Heart left ventricle (tissue), 16 donors: ENCODE data around the gene RADX. TPM values are rescaled to one million over a fixed set of nuclear protein-coding genes. Genes with fewer than 3 reads are reported as not detected.

Experiments
- ATAC-seq, 4 donors: fragments of 200-7000 bp; cut with Tn5 transposase; one replicate each; pipeline ENCODE4 v1.9.1; 2020 to 2022; ENCODE audit warnings: moderate library complexity in 4 of 4, mild to moderate bottlenecking in 3 of 4, moderate number of reproducible peaks in 1 of 4
- DNase-seq, 5 donors: peaks; one replicate each; pipeline ENCODE4 v3.0.0-alpha.2; 2020
- H3K27ac ChIP-seq, 12 donors: fragments of 200-600 bp; sonication (generic) in 4 of 12; one replicate each; pipeline versions ENCODE4 v1.5.0 to v1.8.0; 2016 to 2022; ENCODE audit warnings: mild to moderate bottlenecking in 2 of 12
- H3K27me3 ChIP-seq, 9 donors: fragments of 200-600 bp; sonication (generic) in 2 of 9; one replicate each; pipeline versions ENCODE4 v1.5.1 to v1.8.0; 2016 to 2022; ENCODE audit warnings: mild to moderate bottlenecking in 3 of 9
- H3K36me3 ChIP-seq, 9 donors: fragments of 200-600 bp; sonication (generic) in 2 of 9; one replicate each; pipeline versions ENCODE4 v1.5.0 to v1.8.0; 2018 to 2022; ENCODE audit warnings: mild to moderate bottlenecking in 2 of 9
- H3K4me1 ChIP-seq, 12 donors: fragments of 200-600 bp; sonication (generic) in 4 of 12; one replicate each; pipeline versions ENCODE4 v1.5.0 to v1.8.0; 2016 to 2022; ENCODE audit warnings: mild to moderate bottlenecking in 3 of 12
- H3K4me3 ChIP-seq, 12 donors: fragments of 200-600 bp; sonication (generic) in 4 of 12; one replicate each; pipeline versions ENCODE4 v1.5.0 to v1.8.0; 2017 to 2022; ENCODE audit warnings: mild to moderate bottlenecking in 9 of 12, moderate library complexity in 4 of 12
- H3K9me3 ChIP-seq, 12 donors: fragments of 200-600 bp; sonication (generic) in 4 of 12; one replicate each; pipeline versions ENCODE4 v1.5.0 to v1.8.0; 2016 to 2022; ENCODE audit warnings: mild to moderate bottlenecking in 1 of 12
- CTCF ChIP-seq, 12 donors: fragments of 200-600 bp; sonication (generic) in 4 of 12; IDR thresholded peaks; one replicate each; pipeline versions ENCODE4 v1.5.0 to v1.8.0; 2018 to 2022; ENCODE audit warnings: antibody characterized with exemption in 12 of 12, mild to moderate bottlenecking in 5 of 12
- POLR2A ChIP-seq, 2 donors: fragments of 450-650 bp; IDR thresholded peaks; one replicate each; pipeline ENCODE4 v1.6.1; 2017; ENCODE audit warnings: antibody characterized with exemption in 2 of 2, mild to moderate bottlenecking in 2 of 2, moderate library complexity in 2 of 2
- WGBS, 4 donors: extraction: QIAGEN DNeasy Blood & Tissue Kit in 2 of 4; methylation state at CpG; one replicate each; pipeline versions ENCODE4 v1.1.5 to v1.1.7; 2013 to 2018; 5-methylcytosine and 5-hydroxymethylcytosine counted together
- intact Hi-C, 10 donors: fragments of 100-400 bp; cut with DNase I; formaldehyde crosslinking; loops; one replicate each; pipeline versions ENCODE4 v1.11.1 to v1.14.2; 2022
- polyA plus RNA-seq, 2 donors: library from polyadenylated mRNA; stranded (reverse); fragments of 200-250 nt; gene quantifications; one replicate each; pipeline ENCODE4 v1.2.3, GENCODE V29; 2013
- total RNA-seq, 9 donors: library from RNA; depleted of rRNA in 2 of 9; stranded (reverse); fragments of >200 nt in 2 of 9; fragmentation: NEBNext Ultra II Directional in 3 of 9; extraction: Animal tissue kit (Norgen Biotek cat#: 25700) in 3 of 9; gene quantifications; one replicate each; pipeline versions ENCODE4 v1.1.0 to v1.2.4, GENCODE V29; 2016 to 2023
- donor health status: ischemic (EF 13 %, LVEDD 7.1; RV severe dilation, severe dysfunction).
- donor health status: healthy with polysubstance abuse.
- donor health status: DM: no; HTN: yes; CAD: no.
- donor health status: DM: no; HTN: no; CAD: no.
- donor health status: ischemic (EF 25% LVEDD 6.9; RV normal size, moderate dysfunction).
- donor health status: ischemic (EF 25% LVEDD 5.7; RV mildly dilated, moderate dysfunction).
- donor health status: healthy.
- donor health status: DM: yes; HTN: yes; CAD: no.
- donor health status: ischemic (EF 35%, LVEDD 5.7; RV mildly dilated, moderate dysfunction).
- donor health status: nonischemic (EF 11% LVEDD 7.7; RV severe dilation, severe dysfunction).
- donor health status: DM: yes; HTN: yes; CAD: no.
- donor health status: PGD.
- donor health status: ischemic (EF 29% LVEDD 5.4; RV normal size, mild dysfunction).
- donor health status: nonischemic (EF 23%, LVEDD 6.1; RV moderate dilation, normal function).

Gene RADX
- total and polyA plus RNA-seq, 11 donors, result 0.38 to 2.5 (median 1.1) TPM

- Histone ChIP-seq H3K4me3 (no peak overlapping the region), H3K36me3 (no peaks in the 10 kb centered on the region), H3K4me1 (no peaks in the 10 kb centered on the region), H3K9me3 (no peaks in the 10 kb centered on the region), H3K27ac (no peak overlapping the region), H3K27me3 (peaks cover 0 to 15% (median 0%) of the 10 kb centered on the region in 9 donors)
- TF ChIP-seq POLR2A (IDR thresholded peaks at IDR 0.05) (no peak), CTCF (IDR thresholded peaks at IDR 0.05) (no peak)
- DNase-seq, result no peak
- intact Hi-C loops, result no loop called here
- ATAC-seq, result peak; percentile 58 to 93 (median 88)
- 21 to 47% (median 33%) methylated on average over 3 of the region's 3 CpGs for WGBS, 4 donors
Observed at GRCh38 chrX:106707771-106708454, 96.1 kb downstream of the RADX start.

- H3K27ac ChIP-seq, result no peak overlapping the region
- intact Hi-C loops, result no loop called here
- peaks cover 0 to 28% (median 0%) of the 10 kb centered on the region in 9 donors for H3K27me3 ChIP-seq
Observed at GRCh38 chrX:106710771-106711170, 99.0 kb downstream of the RADX start.

GRCh38 chrX:106711375-106711774 lies 99.6 kb downstream of the RADX start:
- intact Hi-C loops, result no loop called here
- Histone ChIP-seq H3K4me1 (no peaks in the 10 kb centered on the region), H3K4me3 (no peak overlapping the region), H3K9me3 (no peaks in the 10 kb centered on the region), H3K36me3 (no peaks in the 10 kb centered on the region), H3K27me3 (peaks cover 0 to 32% (median 0%) of the 10 kb centered on the region in 9 donors), H3K27ac (no peak overlapping the region)
- TF ChIP-seq CTCF (IDR thresholded peaks at IDR 0.05) (no peak), POLR2A (IDR thresholded peaks at IDR 0.05) (no peak)
- 62 to 87% (median 76%) methylated on average over 4 of the region's 4 CpGs for WGBS, 4 donors
- DNase-seq, result no peak
- ATAC-seq, result no peak

More at GRCh38 chrX:106710771-106711170, 99.0 kb downstream of the RADX start:
- TF ChIP-seq CTCF (IDR thresholded peaks at IDR 0.05), result no peak
- TF ChIP-seq POLR2A (IDR thresholded peaks at IDR 0.05), result no peak
- Histone ChIP-seq H3K4me1 (no peaks in the 10 kb centered on the region), H3K36me3 (no peaks in the 10 kb centered on the region), H3K9me3 (no peaks in the 10 kb centered on the region), H3K4me3 (no peak overlapping the region)
- ATAC-seq (no peak), DNase-seq (no peak)

- 49 to 62% (median 56%) methylated on average over 1 of the region's 1 CpG for WGBS, 4 donors
- no peak for TF ChIP-seq POLR2A (IDR thresholded peaks at IDR 0.05)
- TF ChIP-seq CTCF (IDR thresholded peaks at IDR 0.05), result no peak
- DNase-seq (no peak), ATAC-seq (no peak)
- H3K4me3 ChIP-seq, result no peak overlapping the region
- H3K36me3 ChIP-seq, result no peaks in the 10 kb centered on the region
- H3K4me1 ChIP-seq, result no peaks in the 10 kb centered on the region
- intact Hi-C loops, result no loop called here
- H3K27me3 ChIP-seq, result peaks cover 0 to 31% (median 0%) of the 10 kb centered on the region in 9 donors
- H3K27ac ChIP-seq, result no peak overlapping the region
- H3K9me3 ChIP-seq, result no peaks in the 10 kb centered on the region
Observed at GRCh38 chrX:106716004-106716403, 104.2 kb downstream of the RADX start.
